ENCODE data around the gene BTBD8.
"Not testable (repeated sequence)": the region's sequence is repeated elsewhere in the genome, so short reads cannot be mapped to it uniquely, and the experiment has no call there.

Gene BTBD8

DNA sequence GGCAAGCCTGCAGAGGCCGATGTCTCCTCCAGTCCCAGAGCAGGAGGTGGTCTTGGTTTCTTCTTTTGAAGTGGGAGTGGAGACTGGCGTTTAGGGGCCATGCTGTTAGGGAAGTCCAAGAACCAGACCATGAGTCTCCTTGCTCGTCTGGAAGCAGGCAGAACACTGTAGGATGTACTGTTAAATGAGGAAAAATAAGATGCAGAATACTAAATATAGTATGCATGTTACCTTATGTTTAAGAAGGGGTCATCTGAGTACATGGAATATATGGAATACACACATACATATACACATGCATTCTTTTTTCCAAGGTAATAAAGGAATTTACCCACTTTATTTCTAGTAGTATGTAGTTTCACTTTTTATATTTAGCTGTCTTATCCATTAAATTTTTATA is 4.8 kb upstream of the BTBD8 start, which contains the start of gene SETSIP:
SETSIP (minus strand) TSS at position 101 of the 400 bp plus-strand sequence; CDS start at position 101, 0 bp downstream.
- TF ChIP-seq, protein P1, sequence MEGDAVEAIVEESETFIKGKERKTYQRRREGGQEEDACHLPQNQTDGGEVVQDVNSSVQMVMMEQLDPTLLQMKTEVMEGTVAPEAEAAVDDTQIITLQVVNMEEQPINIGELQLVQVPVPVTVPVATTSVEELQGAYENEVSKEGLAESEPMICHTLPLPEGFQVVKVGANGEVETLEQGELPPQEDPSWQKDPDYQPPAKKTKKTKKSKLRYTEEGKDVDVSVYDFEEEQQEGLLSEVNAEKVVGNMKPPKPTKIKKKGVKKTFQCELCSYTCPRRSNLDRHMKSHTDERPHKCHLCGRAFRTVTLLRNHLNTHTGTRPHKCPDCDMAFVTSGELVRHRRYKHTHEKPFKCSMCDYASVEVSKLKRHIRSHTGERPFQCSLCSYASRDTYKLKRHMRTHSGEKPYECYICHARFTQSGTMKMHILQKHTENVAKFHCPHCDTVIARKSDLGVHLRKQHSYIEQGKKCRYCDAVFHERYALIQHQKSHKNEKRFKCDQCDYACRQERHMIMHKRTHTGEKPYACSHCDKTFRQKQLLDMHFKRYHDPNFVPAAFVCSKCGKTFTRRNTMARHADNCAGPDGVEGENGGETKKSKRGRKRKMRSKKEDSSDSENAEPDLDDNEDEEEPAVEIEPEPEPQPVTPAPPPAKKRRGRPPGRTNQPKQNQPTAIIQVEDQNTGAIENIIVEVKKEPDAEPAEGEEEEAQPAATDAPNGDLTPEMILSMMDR (conservative IDR thresholded peaks at IDR 0.05; ENCODE audit: low read length) = no peak
- H3K4me3 ChIP-seq (ENCODE audit: low read length) = no peak within 1 kb of the TSS
- no peak for DNase-seq (ENCODE audit: low read depth)

DNA sequence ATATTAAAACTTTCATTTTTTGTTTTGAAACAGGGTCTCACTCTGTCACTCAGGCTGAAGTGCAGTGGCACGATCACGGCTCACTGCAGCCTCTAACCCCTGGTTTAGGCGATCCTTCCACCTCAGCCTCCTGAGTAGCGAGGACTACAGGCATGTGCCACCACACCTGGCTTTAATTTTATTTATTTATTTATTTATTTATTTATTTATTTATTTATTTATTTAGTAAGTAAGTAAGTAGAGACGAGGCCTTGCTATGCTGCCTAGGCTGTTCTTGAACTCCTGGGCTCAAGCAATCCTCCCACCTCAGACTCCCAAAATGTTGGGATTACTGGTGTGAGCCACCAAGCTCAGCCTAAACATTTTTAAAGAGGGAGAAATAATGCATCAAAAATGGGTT is 3.8 kb upstream of the BTBD8 start:
- TF ChIP-seq, protein P1 (conservative IDR thresholded peaks at IDR 0.05; ENCODE audit: low read length) = no peak

DNA sequence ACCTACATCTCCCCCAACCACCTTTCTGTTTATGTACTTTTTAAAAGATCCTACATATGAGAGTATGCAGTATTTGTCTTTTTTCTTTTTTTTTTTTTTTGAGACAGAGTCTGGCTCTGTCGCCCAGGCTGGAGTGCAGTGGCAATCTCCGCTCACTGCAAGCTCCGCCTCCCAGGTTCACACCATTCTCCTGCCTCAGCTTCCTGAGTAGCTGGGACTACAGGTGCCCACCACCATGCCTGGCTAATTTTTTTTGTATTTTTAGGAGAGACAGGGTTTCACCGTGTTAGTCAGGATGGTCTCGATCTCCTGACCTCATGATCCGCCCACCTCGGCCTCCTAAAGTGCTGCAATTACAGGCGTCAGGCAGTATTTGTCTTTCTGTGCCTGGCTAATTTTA is 2.1 kb upstream of the BTBD8 start:
- H3K4me3 ChIP-seq (ENCODE audit: low read length); DNase-seq (ENCODE audit: low read depth): not testable (repeated sequence)

More for the DNA sequence above, 3.8 kb upstream of the BTBD8 start:
- no peak overlapping the region for H3K4me3 ChIP-seq (ENCODE audit: low read length)
- DNase-seq (ENCODE audit: low read depth) = no peak

DNA sequence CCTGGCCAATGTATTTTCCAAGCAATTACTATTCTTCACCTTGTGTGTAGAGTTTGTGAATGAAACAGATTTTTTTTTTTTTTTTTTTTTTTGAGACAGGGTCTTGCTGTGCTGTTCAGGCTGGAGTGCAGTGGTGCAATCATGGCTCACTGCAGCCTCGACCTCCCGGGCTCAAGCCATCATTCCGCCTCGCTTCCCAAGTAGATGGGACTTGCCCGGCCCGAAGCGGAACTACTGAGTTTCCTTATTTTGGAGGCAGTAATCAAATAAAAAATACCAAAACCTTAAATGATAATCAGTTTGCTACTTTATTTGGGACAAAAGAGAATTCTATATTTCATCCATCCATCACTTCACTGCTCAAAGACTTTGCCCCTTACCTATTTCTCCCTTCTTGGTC is 704 bp upstream of the BTBD8 start:
- H3K4me3 ChIP-seq (ENCODE audit: low read length) = peak overlapping the region; percentile 89
- TF ChIP-seq, protein P1 (conservative IDR thresholded peaks at IDR 0.05; ENCODE audit: low read length) = no peak
- no peak for DNase-seq (ENCODE audit: low read depth)

DNA sequence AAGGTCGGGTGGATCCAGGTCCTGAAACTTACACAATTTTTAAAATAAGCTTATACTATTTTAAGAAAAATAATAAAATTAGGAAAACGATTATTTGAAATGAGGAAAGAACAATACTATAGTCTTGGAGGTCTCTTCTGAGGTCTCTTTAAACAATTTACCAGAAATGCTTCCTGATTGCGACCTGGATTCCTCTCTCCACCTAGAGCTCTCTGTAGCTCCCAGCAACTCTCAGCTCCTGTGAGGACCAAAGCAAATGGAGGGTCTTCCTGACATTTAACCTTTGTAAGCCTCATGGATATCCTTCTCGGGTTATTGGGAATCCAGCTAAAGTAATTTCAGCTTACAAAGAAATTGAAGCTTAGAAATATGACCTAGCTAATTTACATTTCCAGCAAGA is 886 bp downstream of the BTBD8 start:
- peak overlapping the region; percentile 89 for H3K4me3 ChIP-seq (ENCODE audit: low read length)
- DNase-seq (ENCODE audit: low read depth) = no peak
- TF ChIP-seq, protein P1 (conservative IDR thresholded peaks at IDR 0.05; ENCODE audit: low read length) = no peak

DNA sequence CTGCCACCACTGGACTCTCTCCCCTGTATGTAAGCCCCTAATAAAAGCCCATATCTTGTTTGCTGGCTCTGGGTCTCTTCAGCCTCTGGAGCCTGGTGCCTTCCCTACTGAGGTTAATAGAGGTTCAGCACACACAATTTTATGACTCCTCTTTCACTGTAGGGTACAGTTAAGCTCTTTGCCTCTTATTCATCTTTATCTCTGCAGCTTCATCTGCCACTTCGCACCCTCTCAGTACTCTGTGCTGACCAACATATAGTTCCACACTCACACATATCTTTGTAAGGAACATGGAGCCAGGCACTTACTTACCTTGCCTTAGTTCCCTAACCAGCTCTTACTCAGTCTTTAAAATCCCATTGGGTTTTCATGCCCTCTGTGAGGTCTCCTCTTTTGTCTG is 4.5 kb downstream of the BTBD8 start:
- H3K4me3 ChIP-seq (ENCODE audit: low read length) = no peak overlapping the region
- TF ChIP-seq, protein P1 (conservative IDR thresholded peaks at IDR 0.05; ENCODE audit: low read length) = no peak
- no peak for DNase-seq (ENCODE audit: low read depth)

DNA sequence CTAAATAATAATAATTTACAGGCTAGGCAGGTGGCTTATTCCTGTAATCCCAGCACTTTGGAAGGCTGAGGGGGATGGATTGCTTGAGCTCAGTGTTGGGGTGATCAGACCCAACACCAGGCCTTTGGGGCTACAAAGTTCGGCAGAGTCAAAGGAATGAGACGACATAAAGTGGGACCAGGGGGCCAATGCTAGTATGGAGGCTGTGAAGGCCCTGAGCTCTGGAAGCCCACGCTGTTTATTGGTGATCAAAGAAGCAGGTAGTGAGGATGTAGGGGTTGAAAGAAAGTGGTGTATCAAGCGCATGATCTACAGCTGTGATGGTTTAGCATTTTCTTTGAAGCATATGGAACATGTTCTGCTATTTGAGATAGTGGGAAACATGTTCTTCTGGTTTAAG is 5.6 kb downstream of the BTBD8 start:
- DNase-seq (ENCODE audit: low read depth) = no peak
- TF ChIP-seq, protein P1 (conservative IDR thresholded peaks at IDR 0.05; ENCODE audit: low read length) = no peak
- H3K4me3 ChIP-seq (ENCODE audit: low read length) = no peak overlapping the region

DNA sequence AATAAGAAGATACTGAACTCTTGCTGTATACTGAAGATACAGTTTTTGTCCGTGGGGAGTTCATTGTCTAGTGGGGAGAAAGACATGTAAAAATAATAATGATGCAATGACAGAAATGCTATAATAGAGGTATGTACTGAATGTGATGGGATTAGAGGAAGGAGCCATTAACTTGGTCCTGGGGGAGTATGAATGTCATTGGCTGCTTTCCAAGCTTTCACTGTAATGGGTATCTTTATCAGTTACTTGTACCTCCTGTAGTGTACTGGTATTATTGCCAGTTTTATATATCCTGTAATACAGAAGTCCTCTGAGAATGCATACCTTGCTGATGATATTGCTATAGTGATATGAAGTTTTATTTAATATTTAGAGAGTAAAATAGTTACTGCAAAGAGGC is 7.4 kb downstream of the BTBD8 start:
- no peak overlapping the region for H3K4me3 ChIP-seq (ENCODE audit: low read length)
- no peak for DNase-seq (ENCODE audit: low read depth)
- TF ChIP-seq, protein P1 (conservative IDR thresholded peaks at IDR 0.05; ENCODE audit: low read length) = no peak

Data from AG10803 (cell line).